HG03439 (cell line): ENCODE data around the gene IL17RB.

Source experiments
- ATAC-seq: cut with Tn5 transposase; IDR thresholded peaks from one replicate; pipeline ENCODE4 v1.9.1; 2021; ENCODE audit warnings: mild to moderate bottlenecking, moderate library complexity; ENCODE audit not compliant: unreplicated experiment

IL17RB gene

DNA sequence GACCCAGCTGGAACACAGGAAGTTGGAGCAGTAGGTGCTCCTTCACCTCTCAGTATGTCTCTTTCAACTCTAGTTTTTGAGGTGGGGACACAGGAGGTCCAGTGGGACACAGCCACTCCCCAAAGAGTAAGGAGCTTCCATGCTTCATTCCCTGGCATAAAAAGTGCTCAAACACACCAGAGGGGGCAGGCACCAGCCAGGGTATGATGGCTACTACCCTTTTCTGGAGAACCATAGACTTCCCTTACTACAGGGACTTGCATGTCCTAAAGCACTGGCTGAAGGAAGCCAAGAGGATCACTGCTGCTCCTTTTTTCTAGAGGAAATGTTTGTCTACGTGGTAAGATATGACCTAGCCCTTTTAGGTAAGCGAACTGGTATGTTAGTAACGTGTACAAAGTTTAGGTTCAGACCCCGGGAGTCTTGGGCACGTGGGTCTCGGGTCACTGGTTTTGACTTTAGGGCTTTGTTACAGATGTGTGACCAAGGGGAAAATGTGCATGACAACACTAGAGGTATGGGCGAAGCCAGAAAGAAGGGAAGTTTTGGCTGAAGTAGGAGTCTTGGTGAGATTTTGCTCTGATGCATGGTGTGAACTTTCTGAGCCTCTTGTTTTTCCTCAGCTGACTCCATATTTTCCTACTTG is 11.9 kb downstream of the IL17RB start:
- no peak for ATAC-seq

GRCh38 chr3:53859178-53859577 is 12.8 kb downstream of the IL17RB start:
- no peak for ATAC-seq

DNA sequence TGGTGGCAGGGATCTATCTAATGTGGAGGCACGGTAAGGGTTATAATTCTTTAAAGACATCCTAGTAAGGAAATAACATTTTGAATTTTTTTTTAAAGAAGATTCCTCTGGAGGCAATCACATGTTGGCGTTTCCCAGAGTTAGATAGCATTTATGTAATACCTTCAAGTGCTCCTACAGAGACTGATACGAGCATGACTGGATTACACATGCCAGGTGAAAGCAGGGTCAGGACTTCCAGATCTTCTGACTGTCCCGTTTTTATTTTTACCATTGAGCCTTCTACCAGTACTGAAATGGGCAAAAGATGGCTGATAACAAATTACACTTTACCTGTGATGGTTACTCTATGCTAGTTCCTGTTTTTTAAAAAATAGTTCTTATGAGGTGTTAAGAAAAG is 13.8 kb downstream of the IL17RB start:
- no peak for ATAC-seq

GRCh38 chr3:53862241-53862640 is 15.9 kb downstream of the IL17RB start:
- ATAC-seq = no peak

- no peak for ATAC-seq
Measured at GRCh38 chr3:53863145-53863544, 16.8 kb downstream of the IL17RB start.

GRCh38 chr3:53865732-53866499 is 19.5 kb downstream of the IL17RB start:
- no peak for ATAC-seq

DNA sequence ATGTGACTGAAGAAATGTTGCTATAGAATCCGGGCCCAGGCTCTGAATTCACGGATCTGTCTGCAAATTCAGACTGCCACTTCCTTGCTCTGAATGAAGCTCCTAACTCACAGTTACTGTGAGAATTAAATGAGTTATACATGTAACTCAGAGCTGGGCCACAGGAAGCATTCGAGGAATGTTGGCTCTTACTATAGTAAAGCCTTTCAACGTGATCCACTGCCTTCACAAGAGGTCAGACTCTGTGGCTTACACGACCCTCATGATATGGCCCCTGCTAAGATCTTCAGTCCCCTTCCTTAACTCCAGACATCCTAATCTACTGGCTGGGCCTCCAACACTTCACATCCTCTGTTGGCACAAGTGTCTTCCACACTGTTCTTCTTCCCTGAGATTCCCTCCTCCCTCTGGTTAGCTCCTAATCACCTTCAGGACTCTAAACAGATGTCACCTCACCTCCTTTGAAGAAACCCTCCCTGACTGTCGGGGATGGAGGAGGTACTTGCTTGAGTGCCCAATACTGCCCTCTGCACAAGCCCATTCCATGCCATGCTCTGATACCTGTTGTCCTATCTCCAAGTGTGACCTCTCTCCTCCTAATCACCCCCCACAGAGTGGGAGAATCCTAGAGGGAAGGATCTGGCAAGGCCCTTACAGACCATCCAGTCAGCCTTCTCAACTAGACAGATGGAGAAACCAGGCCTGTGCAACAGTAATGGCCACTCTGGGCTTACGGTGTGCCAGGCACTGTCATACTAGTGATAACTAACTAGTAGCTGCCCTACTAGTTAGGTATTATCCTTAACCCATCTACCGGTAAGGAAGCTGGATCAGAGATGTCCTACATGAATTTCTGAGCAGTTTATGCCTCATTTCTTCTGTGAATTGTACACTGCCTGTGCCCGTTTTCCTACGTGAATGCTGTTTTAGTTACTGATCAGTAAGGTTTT is 34.3 kb downstream of the IL17RB start:
- no peak for ATAC-seq

- peak; percentile 81 for ATAC-seq
Measured at GRCh38 chr3:53881691-53882593, 35.6 kb downstream of the IL17RB start, which contains the start of gene ACTR8. Gene ACTR8, minus strand, starts transcription at chr3:53882152. Its CDS starts 51 bp downstream, at chr3:53882101.

DNA sequence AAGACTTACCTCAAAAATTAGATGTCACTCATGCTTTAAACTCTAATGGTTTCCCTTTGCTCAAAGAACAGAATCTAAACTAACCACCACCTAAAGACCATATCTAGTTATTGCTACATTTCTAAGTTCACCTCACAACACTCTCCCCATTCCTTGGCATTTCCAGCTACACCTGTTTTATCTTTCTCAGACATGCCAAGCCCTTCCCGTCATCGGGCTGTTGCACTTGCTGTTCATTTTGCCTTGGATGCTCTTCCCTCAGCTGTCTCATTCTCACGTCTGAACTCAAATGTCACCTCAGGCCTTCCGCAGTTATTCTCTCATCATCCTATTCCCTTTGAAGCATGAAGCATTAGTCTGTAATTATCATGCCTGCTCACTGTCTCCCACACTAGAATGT is 36.6 kb downstream of the IL17RB start:
- ATAC-seq = no peak

GRCh38 chr3:53884623-53885022 is 38.3 kb downstream of the IL17RB start:
- ATAC-seq = no peak

DNA sequence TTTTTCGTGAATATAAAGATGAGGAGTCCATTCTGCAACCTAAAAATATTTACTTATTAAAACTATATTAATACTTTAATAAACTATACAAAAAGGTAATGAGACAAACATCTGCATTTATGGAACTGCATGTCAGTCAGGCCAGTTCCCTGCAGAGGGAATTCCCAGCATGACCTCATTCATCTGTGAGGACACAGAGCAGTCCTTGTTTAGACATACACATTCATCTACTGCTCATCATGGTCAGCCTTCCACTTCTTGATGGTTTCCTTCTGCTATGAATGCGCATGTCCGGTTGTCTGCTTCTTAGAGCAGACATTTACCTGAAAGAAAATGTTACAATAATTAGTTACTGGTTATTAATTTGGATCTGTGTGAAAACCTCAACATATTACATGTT is 38.9 kb downstream of the IL17RB start:
- no peak for ATAC-seq

GRCh38 chr3:53887446-53887845 is 41.1 kb downstream of the IL17RB start:
- ATAC-seq = no peak

GRCh38 chr3:53888232-53888631 is 41.9 kb downstream of the IL17RB start:
- ATAC-seq = no peak

DNA sequence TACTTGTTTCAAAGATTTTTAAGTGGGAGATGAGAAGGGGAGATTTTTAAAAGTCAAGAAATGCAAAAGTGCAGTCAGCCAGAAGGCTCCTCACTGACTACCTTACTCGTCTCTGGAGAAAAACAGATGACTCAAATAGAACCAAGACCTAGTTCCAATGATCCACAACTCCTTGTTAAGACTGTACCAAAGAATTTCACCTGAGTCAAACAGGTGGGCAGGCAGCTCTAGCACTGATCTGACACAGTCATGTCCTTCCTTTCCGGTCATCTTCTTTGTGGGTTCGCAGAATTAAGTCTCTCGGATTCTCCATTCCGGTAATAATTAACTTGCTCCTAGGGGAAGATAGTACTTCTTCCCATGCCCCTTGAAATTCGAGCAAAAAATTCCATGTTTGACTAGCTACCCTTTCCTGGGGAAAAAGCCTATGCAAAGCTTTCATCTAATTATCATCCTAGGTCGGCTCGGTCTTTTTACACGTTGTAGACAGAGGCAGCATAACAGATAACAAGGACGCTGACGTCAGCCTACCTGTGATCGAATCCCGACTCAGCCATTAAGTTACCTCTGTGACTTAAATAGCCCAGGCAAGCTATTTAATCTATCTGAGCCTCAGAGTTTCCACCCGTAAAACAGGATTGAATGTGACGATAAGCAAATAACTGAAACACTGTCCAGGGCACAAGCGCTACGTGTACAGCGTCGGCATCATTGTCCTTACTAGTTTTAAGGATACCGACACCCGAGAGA is 44.5 kb downstream of the IL17RB start:
- ATAC-seq = no peak

DNA sequence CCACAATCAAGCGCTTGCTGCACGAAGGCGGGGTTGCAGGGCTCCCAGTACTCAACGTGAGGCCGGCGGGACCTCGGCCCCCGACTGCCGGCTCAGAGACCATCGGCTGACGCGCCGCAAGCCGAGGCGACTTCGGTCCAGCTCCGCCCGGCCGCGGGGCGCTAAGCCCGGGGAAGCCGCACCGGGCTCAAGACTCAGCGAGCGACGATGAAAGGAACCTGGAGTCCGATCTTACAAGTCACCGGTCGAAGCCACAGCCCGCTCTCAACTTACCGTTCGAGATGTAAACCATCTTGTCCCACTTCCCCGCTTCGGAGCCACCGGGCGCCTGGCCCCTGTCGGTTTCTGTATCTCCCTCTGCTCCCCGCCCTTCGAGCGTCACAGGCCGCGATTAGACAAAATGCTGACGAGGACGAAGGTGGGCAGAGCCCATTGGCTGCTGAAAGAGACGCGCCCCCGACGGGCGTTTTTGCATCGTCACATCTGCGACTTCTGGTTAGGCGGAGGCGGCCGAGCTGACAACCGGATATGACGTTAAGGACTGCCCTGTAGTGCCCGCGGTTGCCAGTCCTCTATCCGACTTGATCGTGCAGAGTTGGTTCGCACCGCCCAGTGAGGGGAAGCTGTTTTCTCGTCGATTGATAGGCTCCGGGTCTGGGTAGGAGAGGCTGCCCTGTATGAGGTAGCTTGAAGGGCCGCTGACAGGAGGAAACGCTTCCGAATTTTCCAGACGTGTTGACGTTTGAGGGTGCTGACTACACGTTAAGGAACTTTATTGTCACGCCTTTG is 45.3 kb downstream of the IL17RB start, which contains the start of gene SELENOK:
SELENOK (minus strand) TSS at position 363 of the 789 bp plus-strand sequence.
- peak; percentile 99 for ATAC-seq

DNA sequence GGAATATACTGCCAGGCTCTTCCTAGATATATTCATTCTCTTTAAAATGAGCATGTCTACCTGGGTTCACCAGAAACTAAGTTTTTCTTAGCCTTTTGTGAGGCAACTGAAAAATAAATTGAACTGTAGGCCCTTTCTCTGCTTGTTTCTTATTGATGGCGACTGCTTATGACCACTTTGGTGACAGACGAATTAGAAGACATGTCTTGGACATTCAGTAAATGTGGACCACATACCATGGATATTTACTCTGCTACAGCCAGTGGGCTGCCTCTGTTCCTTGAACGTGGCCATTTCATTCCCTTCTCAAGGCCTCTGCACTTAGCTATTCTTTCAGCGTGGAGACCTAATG is 45.9 kb downstream of the IL17RB start:
- ATAC-seq = no peak

GRCh38 chr3:53899750-53900149 is 53.4 kb downstream of the IL17RB start:
- ATAC-seq = no peak

GRCh38 chr3:53900666-53901331 is 54.4 kb downstream of the IL17RB start:
- no peak for ATAC-seq
